Psoas muscle (tissue), 8 donors: ENCODE results near the gene ATAD3B. TPM values are rescaled to one million over a fixed set of nuclear protein-coding genes. Genes with fewer than 3 reads are reported as not detected.
"Not testable (repeated sequence)": the region's sequence is repeated elsewhere in the genome, so short reads cannot be mapped to it uniquely, and the experiment has no call there.

Source experiments
- ATAC-seq, 4 donors: fragments of 200-7000 bp; cut with Tn5 transposase; one replicate each; pipeline ENCODE4 v1.9.1; 2020; ENCODE audit warnings: moderate library complexity in 3 of 4, mild to moderate bottlenecking in 2 of 4
- DNase-seq, 2 donors: peaks; one replicate each; pipeline ENCODE4 v3.0.0-alpha.2; 2020
- H3K27ac ChIP-seq: fragments of 200-600 bp; one replicate; pipeline ENCODE4 v1.8.0; 2022
- H3K27me3 ChIP-seq, 3 donors: fragments of 200-600 bp in 1 of 3; one replicate each; pipeline versions ENCODE4 v1.6.1 to v1.8.0; 2013 to 2022; ENCODE audit warnings: low read length in 2 of 3, mild to moderate bottlenecking in 2 of 3, moderate library complexity in 1 of 3; ENCODE audit not compliant: insufficient read depth in 3 of 3
- H3K36me3 ChIP-seq, 2 donors: fragments of 200-600 bp in 1 of 2; one replicate each; pipeline versions ENCODE4 v1.6.1 to v1.8.0; 2013 to 2022; ENCODE audit warnings: low read depth in 1 of 2, mild to moderate bottlenecking in 1 of 2, moderate library complexity in 1 of 2; ENCODE audit not compliant: insufficient read depth in 1 of 2
- H3K4me1 ChIP-seq: fragments of 200-600 bp; one replicate; pipeline ENCODE4 v1.8.0; 2022
- H3K4me3 ChIP-seq: fragments of 200-600 bp; one replicate; pipeline ENCODE4 v1.8.0; 2022; ENCODE audit warnings: mild to moderate bottlenecking
- H3K9me3 ChIP-seq: fragments of 200-600 bp; one replicate; pipeline ENCODE4 v1.8.0; 2022
- WGBS, 3 donors: extraction: QIAGEN DNeasy Blood & Tissue Kit; methylation state at CpG; one replicate each; pipeline versions ENCODE4 v1.1.6 to v1.1.7; 2013; 5-methylcytosine and 5-hydroxymethylcytosine counted together
- intact Hi-C, 2 donors: fragments of 100-400 bp; cut with DNase I; formaldehyde crosslinking; loops; one replicate each; pipeline versions ENCODE4 v1.11.0 to v1.14.2; 2022
- polyA plus RNA-seq, 3 donors: library from polyadenylated mRNA; stranded (reverse); fragments of 200-250 nt; gene quantifications; one replicate each; pipeline ENCODE4 v1.2.3, GENCODE V29; 2013
- total RNA-seq, 4 donors: library from RNA; stranded (reverse); fragmentation: NEBNext Ultra II Directional in 2 of 4; extraction: Animal tissue kit (Norgen Biotek cat#: 25700) in 2 of 4; gene quantifications; one replicate each; pipeline versions ENCODE4 v1.2.1 to v1.2.4, GENCODE V29; 2021 to 2023
- TF ChIP-seq, protein P1 (sequence below): fragments of 200-600 bp; IDR thresholded peaks from one replicate; pipeline ENCODE4 v1.8.0; 2022; ENCODE audit warnings: antibody characterized with exemption
- donor health status: healthy with polysubstance abuse.
- donor health status: DM: no; HTN: no; CAD: no; lungs with moderate emphysema.
- donor health status: Bipolar disorder and iron deficiency.
- donor health status: healthy.
- donor health status: DM: yes; HTN: yes; CAD: no.
- donor health status: DM: no; HTN: no; CAD: no.
- donor health status: DM: no; HTN: no; CAD: no.
- donor health status: DM: yes; HTN: yes; CAD: no.

The ATAD3B gene
- total and polyA plus RNA-seq, 7 donors = 4.6 to 19.4 (median 9.8) TPM

DNA sequence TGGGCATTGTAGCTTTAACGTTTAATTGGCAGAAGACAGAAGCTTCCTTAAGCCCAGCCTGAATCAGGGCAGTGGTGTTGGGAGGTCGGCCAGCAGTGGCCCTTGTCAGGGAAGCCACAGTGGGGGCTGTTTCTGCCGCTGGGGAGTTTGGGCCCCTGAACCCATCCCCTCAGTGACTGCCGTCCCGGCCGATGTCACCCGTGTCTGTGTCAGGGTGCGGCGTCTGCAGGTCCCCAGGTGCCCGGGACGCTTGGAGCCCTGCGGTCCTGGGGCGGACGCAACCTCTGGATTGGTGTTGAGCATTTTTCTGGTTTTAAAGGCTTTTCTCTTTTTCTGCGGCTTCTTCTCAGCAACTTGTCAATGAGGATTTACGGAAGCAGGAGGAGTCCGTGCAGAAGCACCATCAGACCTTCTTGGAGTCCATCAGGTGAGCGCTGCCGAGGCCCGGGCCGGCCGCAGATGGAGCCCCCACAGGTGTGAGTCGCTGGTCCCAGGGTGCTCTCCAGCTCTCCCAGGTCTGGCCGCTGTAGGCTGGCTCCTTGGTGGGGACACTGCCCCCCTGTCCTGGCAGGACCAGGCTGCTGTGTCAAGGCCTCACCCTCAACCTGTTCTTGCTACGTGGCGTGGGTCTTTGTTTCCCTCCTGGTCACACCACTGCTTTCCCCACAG, 19.7 kb upstream of the ATAD3B start:
- intact Hi-C loops = no loop called here
- ATAC-seq (no peak), DNase-seq (no peak)
- Histone ChIP-seq H3K4me1 (no peaks in the 10 kb centered on the region), H3K27me3 (no peaks in the 10 kb centered on the region), H3K27ac (no peak overlapping the region), H3K9me3 (no peaks in the 10 kb centered on the region), H3K4me3 (no peak overlapping the region), H3K36me3 (no peaks in the 10 kb centered on the region)
- TF ChIP-seq, protein P1, sequence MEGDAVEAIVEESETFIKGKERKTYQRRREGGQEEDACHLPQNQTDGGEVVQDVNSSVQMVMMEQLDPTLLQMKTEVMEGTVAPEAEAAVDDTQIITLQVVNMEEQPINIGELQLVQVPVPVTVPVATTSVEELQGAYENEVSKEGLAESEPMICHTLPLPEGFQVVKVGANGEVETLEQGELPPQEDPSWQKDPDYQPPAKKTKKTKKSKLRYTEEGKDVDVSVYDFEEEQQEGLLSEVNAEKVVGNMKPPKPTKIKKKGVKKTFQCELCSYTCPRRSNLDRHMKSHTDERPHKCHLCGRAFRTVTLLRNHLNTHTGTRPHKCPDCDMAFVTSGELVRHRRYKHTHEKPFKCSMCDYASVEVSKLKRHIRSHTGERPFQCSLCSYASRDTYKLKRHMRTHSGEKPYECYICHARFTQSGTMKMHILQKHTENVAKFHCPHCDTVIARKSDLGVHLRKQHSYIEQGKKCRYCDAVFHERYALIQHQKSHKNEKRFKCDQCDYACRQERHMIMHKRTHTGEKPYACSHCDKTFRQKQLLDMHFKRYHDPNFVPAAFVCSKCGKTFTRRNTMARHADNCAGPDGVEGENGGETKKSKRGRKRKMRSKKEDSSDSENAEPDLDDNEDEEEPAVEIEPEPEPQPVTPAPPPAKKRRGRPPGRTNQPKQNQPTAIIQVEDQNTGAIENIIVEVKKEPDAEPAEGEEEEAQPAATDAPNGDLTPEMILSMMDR = no peak
- 88 to 91% (median 90%) methylated on average over 26 of the region's 26 CpGs for WGBS, 3 donors

DNA sequence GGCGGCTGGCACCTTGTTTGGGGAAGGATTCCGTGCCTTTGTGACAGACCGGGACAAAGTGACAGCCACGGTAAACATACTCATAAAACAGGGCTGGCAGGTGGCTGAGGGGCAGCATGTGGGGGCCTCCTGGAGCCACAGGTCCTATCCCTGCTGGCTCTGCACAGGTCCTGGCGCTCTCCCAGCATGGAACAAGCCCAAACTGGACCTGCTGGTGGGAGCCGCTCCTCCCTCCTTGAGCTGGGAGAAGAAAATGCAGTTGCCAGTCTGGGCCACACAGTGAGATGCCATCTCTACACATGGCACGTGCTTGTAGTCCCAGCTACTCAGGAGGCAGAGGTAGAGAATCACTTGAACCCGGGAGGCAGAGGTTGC, 19.2 kb upstream of the ATAD3B start:
- DNase-seq, H3K9me3 ChIP-seq, H3K4me1 ChIP-seq, H3K4me3 ChIP-seq, H3K27me3 ChIP-seq, H3K36me3 ChIP-seq, H3K27ac ChIP-seq, intact Hi-C loops, ATAC-seq: not testable (repeated sequence)
- 69 to 76% (median 73%) methylated on average over 8 of the region's 8 CpGs for WGBS, 3 donors

DNA sequence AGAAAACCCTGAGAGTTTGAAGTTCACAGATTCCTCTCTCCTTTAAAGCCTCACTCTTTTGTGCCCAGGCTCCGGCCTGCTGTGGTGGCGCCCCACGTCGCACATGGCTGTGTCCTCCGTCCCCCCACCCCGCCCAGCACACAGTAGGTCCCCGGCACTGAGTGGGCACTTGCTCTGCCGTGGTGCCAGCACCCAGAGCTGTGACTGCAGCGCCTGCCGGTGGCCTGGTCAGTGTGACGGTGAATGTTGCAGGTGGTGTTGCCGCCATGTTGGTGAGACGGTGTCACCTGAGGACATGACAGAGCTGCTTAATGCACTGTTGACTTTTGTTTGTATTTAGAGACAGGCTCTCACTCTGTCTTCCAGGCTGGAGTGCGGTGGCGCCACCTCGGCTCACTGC, 18.7 kb upstream of the ATAD3B start:
- H3K27me3 ChIP-seq = no peaks in the 10 kb centered on the region
- no peak overlapping the region for H3K4me3 ChIP-seq
- intact Hi-C loops = no loop called here
- H3K36me3 ChIP-seq = no peaks in the 10 kb centered on the region
- 92 to 94% (median 93%) methylated on average over 16 of the region's 16 CpGs for WGBS, 3 donors
- H3K4me1 ChIP-seq = no peaks in the 10 kb centered on the region
- TF ChIP-seq, protein P1 = no peak
- DNase-seq = no peak
- no peak for ATAC-seq
- H3K27ac ChIP-seq = no peak overlapping the region
- no peaks in the 10 kb centered on the region for H3K9me3 ChIP-seq

DNA sequence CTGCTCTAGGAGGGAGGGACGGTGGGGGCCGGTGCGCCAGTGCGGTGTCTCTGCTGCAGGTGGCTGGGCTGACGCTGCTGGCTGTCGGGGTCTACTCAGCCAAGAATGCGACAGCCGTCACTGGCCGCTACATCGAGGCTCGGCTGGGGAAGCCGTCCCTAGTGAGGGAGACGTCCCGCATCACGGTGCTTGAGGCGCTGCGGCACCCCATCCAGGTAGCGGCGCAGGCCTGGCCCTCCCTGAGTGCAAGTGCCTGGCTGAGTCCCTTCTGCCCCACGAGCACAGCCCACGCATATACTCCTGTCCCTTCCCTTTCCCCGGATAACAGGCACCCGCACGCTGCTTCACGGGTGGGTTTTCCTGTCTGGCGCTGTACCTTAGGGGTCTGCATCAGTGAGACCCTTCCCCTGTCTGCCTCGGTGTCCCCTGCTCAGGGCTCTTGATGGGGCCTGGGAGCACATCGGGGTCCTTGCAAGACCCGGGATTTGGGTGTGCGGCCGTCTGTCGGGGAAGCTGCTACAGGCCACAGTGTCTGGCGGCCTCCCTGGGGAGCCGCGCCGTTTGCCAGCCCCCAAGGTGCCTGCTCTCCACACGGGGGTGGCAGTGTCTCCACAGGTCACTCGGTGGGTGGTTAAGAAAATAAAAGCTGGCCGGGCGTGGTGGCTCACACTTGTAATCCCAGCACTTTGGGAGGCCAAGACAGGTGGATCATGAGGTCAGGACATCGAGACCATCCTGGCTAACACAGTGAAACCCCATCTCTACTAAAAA, 17.1 kb upstream of the ATAD3B start:
- WGBS, 3 donors = 69 to 73% (median 72%) methylated on average over 28 to 36 of the region's 41 CpGs
- H3K27ac ChIP-seq, H3K4me1 ChIP-seq, ATAC-seq, H3K4me3 ChIP-seq, H3K27me3 ChIP-seq, DNase-seq, H3K36me3 ChIP-seq, H3K9me3 ChIP-seq, intact Hi-C loops: not testable (repeated sequence)

DNA sequence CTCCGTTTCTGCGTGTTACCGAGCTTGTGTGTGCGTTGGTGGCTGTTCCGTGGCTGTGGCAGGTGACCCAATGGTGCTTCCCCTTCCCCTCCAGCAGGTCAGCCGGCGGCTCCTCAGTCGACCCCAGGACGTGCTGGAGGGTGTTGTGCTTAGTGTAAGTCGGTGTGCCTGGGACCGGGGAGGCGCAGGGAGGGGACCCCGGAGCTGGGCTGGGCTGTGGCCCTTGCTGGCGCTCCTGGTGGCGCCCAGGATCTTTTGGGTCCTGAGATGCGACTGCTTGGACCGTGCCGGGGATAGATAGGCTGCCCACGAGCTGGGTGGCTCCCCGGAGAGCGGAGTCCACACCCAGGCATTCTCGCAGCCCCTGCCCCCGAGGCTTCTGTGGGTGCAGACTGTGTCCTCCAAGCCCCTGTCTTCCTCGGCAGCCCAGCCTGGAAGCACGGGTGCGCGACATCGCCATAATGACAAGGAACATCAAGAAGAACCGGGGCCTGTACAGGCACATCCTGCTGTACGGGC, 16.1 kb upstream of the ATAD3B start:
- ATAC-seq = no peak
- Histone ChIP-seq H3K36me3 (no peaks in the 10 kb centered on the region), H3K27me3 (no peaks in the 10 kb centered on the region), H3K9me3 (no peaks in the 10 kb centered on the region), H3K27ac (no peak overlapping the region), H3K4me3 (no peak overlapping the region), H3K4me1 (no peaks in the 10 kb centered on the region)
- WGBS, 3 donors = 79 to 87% (median 86%) methylated on average over 24 to 30 of the region's 30 CpGs
- no peak for DNase-seq
- TF ChIP-seq, protein P1 = no peak
- intact Hi-C loops = no loop called here

DNA sequence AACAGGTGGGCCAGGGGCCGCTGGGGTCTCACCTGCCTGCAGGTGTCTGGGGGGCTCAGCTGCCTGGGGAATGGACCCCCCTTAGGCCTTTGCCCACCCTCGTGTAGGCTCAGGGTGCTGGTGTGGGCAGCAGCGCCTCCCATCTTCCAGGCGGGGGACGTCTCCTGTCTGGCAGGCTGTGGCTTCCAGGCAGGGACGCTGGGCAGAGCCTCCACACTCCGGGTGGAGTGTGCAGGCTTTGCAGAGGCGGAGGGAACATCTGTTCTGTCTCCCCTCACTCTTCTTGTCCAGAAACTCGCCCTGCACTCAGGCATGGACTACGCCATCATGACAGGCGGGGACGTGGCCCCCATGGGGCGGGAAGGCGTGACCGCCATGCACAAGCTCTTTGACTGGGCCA, 15.6 kb upstream of the ATAD3B start:
- H3K27ac ChIP-seq, H3K36me3 ChIP-seq, H3K9me3 ChIP-seq, intact Hi-C loops, H3K27me3 ChIP-seq, H3K4me1 ChIP-seq, ATAC-seq, DNase-seq, H3K4me3 ChIP-seq: not testable (repeated sequence)
- 39 to 100% methylated on average over 1 to 3 of the region's 15 CpGs; no CpG with 5 or more reads in 1 of the 3 donors for WGBS, 3 donors

DNA sequence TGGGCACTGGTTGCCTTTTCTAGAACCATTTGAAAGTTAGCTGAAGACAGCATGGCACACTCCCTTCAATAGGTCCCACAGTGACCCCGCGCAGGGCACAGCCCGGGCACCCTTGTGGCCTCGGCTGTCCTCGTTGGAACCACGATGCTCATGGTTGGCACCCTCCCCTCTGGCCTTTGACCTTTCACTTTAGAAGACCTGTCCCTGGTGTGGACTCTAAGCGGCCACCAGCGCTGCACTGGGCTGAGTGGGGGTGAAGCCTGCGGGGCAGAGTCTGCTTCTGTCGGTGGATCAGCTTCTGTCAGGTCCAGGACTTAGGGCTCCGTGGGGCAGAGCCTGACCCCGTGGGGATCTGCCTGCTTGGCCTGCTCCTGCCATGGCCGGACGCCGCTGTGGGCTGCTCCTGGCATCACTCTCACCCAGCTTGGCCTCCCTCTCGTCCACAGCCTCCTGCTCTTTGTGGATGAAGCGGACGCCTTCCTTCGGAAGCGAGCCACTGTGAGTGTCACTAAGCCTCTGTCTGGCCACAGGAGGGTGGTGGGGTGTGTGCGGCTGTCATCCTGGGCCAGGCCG, 14.8 kb upstream of the ATAD3B start:
- H3K4me3 ChIP-seq, DNase-seq, H3K4me1 ChIP-seq, H3K27ac ChIP-seq, ATAC-seq, H3K9me3 ChIP-seq, H3K36me3 ChIP-seq, H3K27me3 ChIP-seq, intact Hi-C loops: not testable (repeated sequence)
- 81 to 90% (median 82%) methylated on average over 14 to 17 of the region's 22 CpGs for WGBS, 3 donors

DNA sequence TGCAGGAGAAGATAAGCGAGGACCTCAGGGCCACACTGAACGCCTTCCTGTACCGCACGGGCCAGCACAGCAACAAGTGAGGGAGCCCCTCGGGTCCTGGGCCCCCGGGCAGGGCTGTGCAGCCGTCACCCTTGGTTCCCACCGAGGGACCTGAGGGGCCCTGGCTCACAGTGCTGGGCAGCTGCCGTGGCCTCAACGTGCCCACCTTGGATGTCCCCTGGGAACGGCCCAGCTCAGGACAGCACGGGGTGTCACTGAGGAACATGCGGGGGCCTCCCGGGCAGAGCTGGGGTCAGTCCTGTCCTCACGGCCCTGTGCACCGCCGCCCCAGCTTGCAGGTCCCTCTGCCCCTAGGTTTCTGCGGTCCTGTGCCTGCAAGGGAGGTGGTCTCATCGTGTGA, 12.4 kb upstream of the ATAD3B start:
- ATAC-seq, H3K4me1 ChIP-seq, intact Hi-C loops, DNase-seq, H3K9me3 ChIP-seq, H3K27ac ChIP-seq, H3K4me3 ChIP-seq, H3K36me3 ChIP-seq, H3K27me3 ChIP-seq: not testable (repeated sequence)
- 82 to 87% (median 84%) methylated on average over 6 to 14 of the region's 19 CpGs for WGBS, 3 donors
